Measurements from ENCODE around the gene ERLIN1. TPM values are rescaled to one million over a fixed set of nuclear protein-coding genes. Genes with fewer than 3 reads are reported as not detected.

Gene ERLIN1
- total RNA-seq, 1 experiment from 2014 or later = 33.0 TPM

- WGBS (ENCODE audit: extremely low coverage, insufficient read length, low lambda C conversion rate) = no CpG with 5 or more reads among the region's 3 CpGs
- no peak overlapping the region for H3K4me3 Mint-ChIP-seq
- Histone ChIP-seq H3K4me2 (ENCODE audit: insufficient read depth, insufficient read length, low read length) (no peak overlapping the region), H3K23me2 (ENCODE audit: insufficient read length, low read depth, low read length, poor library complexity, severe bottlenecking) (no peaks in the 10 kb centered on the region), H2BK12ac (ENCODE audit: insufficient read length, low read depth, low read length) (no peak overlapping the region), H3K9me3 (ENCODE audit: control insufficient read depth, low read depth, low read length) (no peaks in the 10 kb centered on the region), H3K9ac (ENCODE audit: extremely low read depth, insufficient read length, low read length) (no peak overlapping the region), H4K5ac (ENCODE audit: insufficient read length, low read depth, low read length) (no peak overlapping the region), H4K20me1 (ENCODE audit: control insufficient read depth, insufficient read depth, insufficient read length) (no peaks in the 10 kb centered on the region), H3K79me2 (ENCODE audit: insufficient read depth, low read length) (no peaks in the 10 kb centered on the region), H3K56ac (ENCODE audit: insufficient read length, low read depth, low read length) (no peak overlapping the region), H3K27ac (ENCODE audit: insufficient read length, low read depth, low read length) (no peak overlapping the region), H3K27me3 (ENCODE audit: insufficient read depth, low read length) (no peaks in the 10 kb centered on the region), H3K23ac (ENCODE audit: insufficient read length, low read depth, low read length) (no peak overlapping the region), H3K14ac (ENCODE audit: insufficient read depth, low read length) (no peak overlapping the region), H2BK15ac (ENCODE audit: low read depth, low read length) (no peak overlapping the region), H2BK120ac (ENCODE audit: low read depth, low read length, poor library complexity, severe bottlenecking) (no peak overlapping the region), H2BK5ac (ENCODE audit: insufficient read length, low read length) (no peak overlapping the region), H2AK5ac (ENCODE audit: insufficient read length, low read length) (no peak overlapping the region), H4K91ac (ENCODE audit: insufficient read length, low read depth, low read length) (no peak overlapping the region), H3K4ac (ENCODE audit: low read depth, low read length) (no peak overlapping the region), H3K79me1 (ENCODE audit: insufficient read depth, low read depth, low read length, poor library complexity, severe bottlenecking) (no peaks in the 10 kb centered on the region), H2BK20ac (ENCODE audit: low read depth, low read length, poor library complexity, severe bottlenecking) (no peak overlapping the region), H3T11ph (ENCODE audit: low read length) (no peak overlapping the region), H3K18ac (ENCODE audit: insufficient read length, low read depth, low read length) (no peak overlapping the region), H3K4me1 (ENCODE audit: insufficient read depth, low read length) (no peaks in the 10 kb centered on the region), H4K8ac (replicated peaks; ENCODE audit: insufficient read length, low read depth, low read length) (no peak overlapping the region), H2AFZ (ENCODE audit: low read length) (no peak overlapping the region)
- no peaks in the 10 kb centered on the region for H3K27me3 Mint-ChIP-seq (ENCODE audit: low read depth)
- no peaks in the 10 kb centered on the region for H3K9me3 Mint-ChIP-seq
- H3K36me3 Mint-ChIP-seq (ENCODE audit: insufficient read depth in 1 of 3, low read depth in 3 of 3) = peaks cover 0 to 17% (median 12%) of the 10 kb centered on the region in 3 experiments; a peak in 6 of 7 replicates
- no peak overlapping the region for H3K27ac Mint-ChIP-seq
- H3K4me1 Mint-ChIP-seq = no peaks in the 10 kb centered on the region
- no peak for TF ChIP-seq CTCF (conservative IDR thresholded peaks at IDR 0.05)
- no peak for DNase-seq
These were observed 23.1 kb downstream of the ERLIN1 start for GRCh38 chr10:100162696-100163095.
